ENCODE results near the gene SRSF8. TPM values are rescaled to one million over a fixed set of nuclear protein-coding genes. Genes with fewer than 3 reads are reported as not detected.

Gene SRSF8
- total RNA-seq, 2 experiments from 2014 or later: 23.7 to 26.5 TPM

DNA sequence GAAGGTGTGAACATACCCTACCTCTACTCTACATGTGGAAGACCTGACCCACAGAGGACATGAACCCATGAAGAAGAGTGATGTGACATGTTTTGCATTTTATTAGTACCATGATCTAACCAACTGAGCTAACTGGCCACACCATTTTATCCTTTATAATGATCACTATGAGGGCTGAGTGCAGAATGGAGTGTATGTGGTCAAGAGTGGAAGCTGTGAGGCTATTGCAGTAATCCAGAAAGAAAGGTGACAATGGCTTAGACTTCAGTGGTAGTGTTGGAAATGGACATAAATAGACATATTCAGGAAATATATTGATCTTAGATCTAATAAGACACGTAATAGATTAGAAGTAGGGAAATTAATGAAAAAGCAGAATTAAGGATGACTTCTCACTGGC is 3.8 kb downstream of the SRSF8 start:
- H3K4me3 Mint-ChIP-seq: no peak overlapping the region
- CTCF ChIA-PET: interaction anchor here (1.2 to 7.5 kb wide), 9 partner anchors 9 to 635 kb away, joined by 3 to 125 read pairs (median 8); partner anchors contain the start of gene ENDOD1
- intact Hi-C loops (cut with DNase I, micrococcal nuclease): no loop called here
- no peak for DNase-seq
- no peak for ATAC-seq
- H3K27me3 Mint-ChIP-seq: no peaks in the 10 kb centered on the region
- H3K27ac Mint-ChIP-seq: no peak overlapping the region
- POLR2A ChIA-PET: interaction anchor here (0.9 kb wide), 1 partner anchor 9 kb away, joined by 3 read pairs; no protein-coding TSS in a partner anchor
- H3K9me3 Mint-ChIP-seq (ENCODE audit: low read depth): no peaks in the 10 kb centered on the region
- peaks cover 14% of the 10 kb centered on the region for H3K36me3 Mint-ChIP-seq (ENCODE audit: low read depth)
- peaks cover 33% of the 10 kb centered on the region for H3K4me1 Mint-ChIP-seq

DNA sequence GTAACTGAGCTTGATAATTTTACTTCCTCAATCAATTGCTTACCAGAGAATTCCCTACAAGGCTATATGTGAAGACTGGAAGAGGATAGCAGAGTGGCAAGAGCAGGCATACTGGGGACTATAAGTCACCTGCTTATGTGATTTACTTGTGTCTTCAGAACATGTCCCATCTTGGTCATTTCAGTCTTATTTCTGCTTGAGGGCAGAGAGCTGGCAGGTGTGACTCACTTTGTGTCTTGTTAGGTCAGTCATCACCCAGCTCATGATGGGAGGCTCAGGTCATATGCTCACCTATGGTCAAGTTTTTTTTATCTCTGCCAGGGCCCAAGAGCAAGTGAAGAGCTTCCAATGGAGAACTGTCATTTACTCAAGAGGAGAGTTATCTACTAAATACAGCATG is 6.2 kb downstream of the SRSF8 start:
- H3K4me3 Mint-ChIP-seq: no peak overlapping the region
- no peak overlapping the region for H3K27ac Mint-ChIP-seq
- DNase-seq (no peak), ATAC-seq (no peak)
- intact Hi-C loops (cut with DNase I, micrococcal nuclease): no loop called here
- H3K27me3 Mint-ChIP-seq: no peaks in the 10 kb centered on the region
- ChIA-PET CTCF (interaction anchor here (1.0 to 7.5 kb wide), 5 partner anchors 11 to 82 kb away, joined by 4 to 125 read pairs (median 5); partner anchors contain the start of gene ENDOD1), POLR2A (interaction anchor here (0.6 to 1.3 kb wide), 4 partner anchors 12 to 1337 kb away, joined by 3 read pairs; partner anchors contain the start of gene ENDOD1)
- H3K36me3 Mint-ChIP-seq (ENCODE audit: low read depth): peaks cover 14% of the 10 kb centered on the region
- H3K4me1 Mint-ChIP-seq: peaks cover 31% of the 10 kb centered on the region
- no peaks in the 10 kb centered on the region for H3K9me3 Mint-ChIP-seq (ENCODE audit: low read depth)

DNA sequence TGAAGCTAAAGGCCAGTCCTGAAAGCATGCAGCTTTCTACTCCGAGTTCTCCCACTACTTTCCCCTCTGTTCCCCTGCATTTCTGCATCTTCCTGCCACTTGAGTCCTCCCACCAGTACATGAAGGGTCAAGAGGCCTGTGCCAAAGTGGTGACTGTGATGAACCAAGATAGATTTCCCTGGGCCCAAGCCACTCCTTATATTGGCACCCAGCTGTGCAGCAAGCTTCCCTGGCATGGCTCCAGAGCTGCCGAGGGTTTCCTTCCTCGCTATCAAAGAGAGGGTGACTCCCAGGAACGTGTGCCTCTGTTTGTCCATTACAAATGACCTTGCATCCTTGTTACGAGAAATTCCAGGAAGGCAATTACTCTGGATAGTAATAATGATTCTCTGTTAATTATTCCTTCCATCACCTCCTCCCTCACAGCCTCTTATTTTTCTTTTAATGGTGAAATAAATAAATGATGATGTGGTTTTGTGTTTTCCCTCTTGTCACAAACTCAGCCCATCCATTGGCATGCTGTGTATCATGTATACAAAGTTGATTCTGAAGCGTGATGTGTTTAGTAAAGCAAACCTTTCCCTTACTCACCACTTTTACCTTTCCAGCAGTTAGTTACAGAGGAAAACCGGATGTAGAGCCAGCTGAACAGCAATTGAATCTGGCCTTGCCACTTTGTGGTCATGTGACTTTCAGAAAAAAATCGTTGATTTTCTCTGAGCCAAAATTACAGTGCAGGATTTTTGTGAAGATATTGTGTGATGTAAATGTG is 8.3 kb downstream of the SRSF8 start:
- CTCF ChIA-PET: interaction anchor here (0.9 to 2.2 kb wide), 3 partner anchors 16 to 470 kb away, joined by 3 to 7 read pairs (median 3); no protein-coding TSS in a partner anchor
- Mint-ChIP-seq H3K4me3 (no peak overlapping the region), H3K9me3 (ENCODE audit: low read depth) (no peaks in the 10 kb centered on the region), H3K27ac (no peak overlapping the region), H3K4me1 (peaks cover 23% of the 10 kb centered on the region), H3K36me3 (ENCODE audit: low read depth) (peaks cover 8% of the 10 kb centered on the region), H3K27me3 (no peaks in the 10 kb centered on the region)
- POLR2A ChIA-PET: no interaction called here
- no peak for DNase-seq
- intact Hi-C loops (cut with DNase I, micrococcal nuclease): no loop called here
- ATAC-seq: no peak

DNA sequence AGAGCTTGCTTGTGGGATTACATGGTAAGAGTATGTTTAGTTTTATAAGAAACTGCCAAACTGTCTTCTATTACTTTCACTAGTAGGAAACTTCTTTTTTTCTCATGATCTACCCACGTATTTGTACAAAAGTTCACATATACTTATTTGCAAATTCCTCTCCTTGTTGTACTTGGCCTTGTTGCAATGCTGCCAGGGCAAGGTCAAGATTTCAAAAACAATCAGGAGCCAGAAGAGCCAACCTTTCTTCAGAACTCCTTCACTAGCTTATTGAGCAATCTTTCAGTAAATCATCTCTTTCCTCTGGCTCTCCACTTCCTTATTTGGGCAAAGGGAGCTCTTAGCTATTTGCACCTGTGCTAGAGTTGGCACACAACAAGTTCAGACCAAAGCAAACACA is 9.7 kb downstream of the SRSF8 start:
- ChIA-PET CTCF (interaction anchor here (0.6 to 2.2 kb wide), 3 partner anchors 8 to 67 kb away, joined by 4 to 7 read pairs (median 4); no protein-coding TSS in a partner anchor), POLR2A (no interaction called here)
- intact Hi-C loops (cut with DNase I, micrococcal nuclease): no loop called here
- Mint-ChIP-seq H3K27me3 (no peaks in the 10 kb centered on the region), H3K4me1 (peaks cover 14% of the 10 kb centered on the region), H3K27ac (no peak overlapping the region), H3K4me3 (no peak overlapping the region), H3K36me3 (ENCODE audit: low read depth) (peaks cover 1% of the 10 kb centered on the region), H3K9me3 (ENCODE audit: low read depth) (no peaks in the 10 kb centered on the region)
- ATAC-seq: no peak
- DNase-seq: no peak

DNA sequence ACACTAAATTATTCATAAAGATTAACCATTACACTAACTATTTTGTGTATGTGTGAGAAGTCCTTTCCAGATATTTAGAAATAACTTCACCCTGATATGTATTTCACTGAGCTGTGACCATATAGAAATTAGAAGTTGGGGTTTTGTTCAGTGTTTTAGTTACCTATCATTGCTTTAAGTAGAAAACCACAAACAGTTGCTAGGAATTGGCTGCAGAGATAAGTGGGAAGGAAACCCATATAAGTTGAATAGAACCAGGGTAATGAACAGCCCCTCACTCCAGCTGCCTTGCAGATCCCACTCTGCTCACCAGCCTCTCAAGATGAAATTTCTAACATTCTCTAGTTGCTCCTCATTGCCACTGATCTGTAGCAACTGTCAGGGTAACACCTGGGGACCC is 10.3 kb downstream of the SRSF8 start:
- no peak for ATAC-seq
- H3K9me3 Mint-ChIP-seq (ENCODE audit: low read depth): no peaks in the 10 kb centered on the region
- no peaks in the 10 kb centered on the region for H3K27me3 Mint-ChIP-seq
- no peak for DNase-seq
- ChIA-PET CTCF (interaction anchor here (1.2 to 2.2 kb wide), 2 partner anchors 8 to 14 kb away, joined by 4 to 7 read pairs; no protein-coding TSS in a partner anchor), POLR2A (no interaction called here)
- no peak overlapping the region for H3K27ac Mint-ChIP-seq
- H3K36me3 Mint-ChIP-seq (ENCODE audit: low read depth): no peaks in the 10 kb centered on the region
- H3K4me1 Mint-ChIP-seq: peaks cover 12% of the 10 kb centered on the region
- intact Hi-C loops (cut with DNase I, micrococcal nuclease): no loop called here
- no peak overlapping the region for H3K4me3 Mint-ChIP-seq

DNA sequence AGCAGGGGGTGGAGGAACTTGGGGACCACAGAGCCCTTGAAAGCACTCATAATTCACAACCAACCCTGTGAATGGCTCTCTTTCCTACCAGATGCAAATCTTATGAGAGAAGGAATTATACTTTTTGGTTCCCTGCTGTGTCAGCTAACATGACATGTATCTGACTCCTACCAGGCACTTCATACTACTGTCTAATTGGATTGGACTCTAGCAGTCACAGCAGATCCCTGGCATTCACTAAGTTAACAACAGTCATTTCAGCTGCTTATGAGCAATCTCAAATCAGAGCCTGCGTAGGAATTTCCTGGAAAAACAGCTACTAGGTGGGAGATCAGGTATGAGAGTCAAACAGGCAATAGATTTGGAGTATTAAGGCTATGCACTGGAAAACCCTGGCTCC is 11.8 kb downstream of the SRSF8 start:
- intact Hi-C loops (cut with DNase I, micrococcal nuclease): no loop called here
- ChIA-PET POLR2A (no interaction called here), CTCF (interaction anchor here (0.9 to 1.6 kb wide), 3 partner anchors 10 to 627 kb away, joined by 3 to 5 read pairs (median 4); no protein-coding TSS in a partner anchor)
- Mint-ChIP-seq H3K27ac (no peak overlapping the region), H3K4me1 (peaks cover 11% of the 10 kb centered on the region), H3K9me3 (ENCODE audit: low read depth) (no peaks in the 10 kb centered on the region), H3K36me3 (ENCODE audit: low read depth) (no peaks in the 10 kb centered on the region), H3K27me3 (no peaks in the 10 kb centered on the region), H3K4me3 (no peak overlapping the region)
- DNase-seq: no peak
- peak; percentile 9 for ATAC-seq

DNA sequence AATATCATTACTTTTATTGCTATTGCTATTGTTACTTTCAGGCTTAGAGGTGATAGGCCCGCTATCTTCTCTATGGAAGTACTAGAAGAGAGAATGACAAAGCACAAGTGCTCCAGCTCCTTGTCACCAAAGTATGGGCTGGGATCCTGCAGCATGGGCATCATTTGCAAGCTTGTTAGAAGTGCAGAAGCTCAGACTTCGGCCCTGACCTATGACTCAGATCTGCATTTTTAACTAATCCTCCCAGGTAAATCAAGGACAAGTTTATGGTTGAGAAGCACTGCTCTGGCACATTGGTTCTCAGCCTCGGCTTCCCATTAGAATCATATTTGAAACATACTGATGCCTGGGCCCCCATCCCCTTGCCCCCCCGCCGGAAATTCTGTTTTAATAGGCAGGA is 14.3 kb downstream of the SRSF8 start:
- ATAC-seq (no peak), DNase-seq (no peak)
- CTCF ChIA-PET: interaction anchor here (0.6 to 6.8 kb wide), 6 partner anchors 11 to 1127 kb away, joined by 3 to 76 read pairs (median 4); partner anchors contain the start of genes ENDOD1 and SRSF8
- POLR2A ChIA-PET: no interaction called here
- intact Hi-C loops (cut with DNase I, micrococcal nuclease): loop anchor here in 1 of 2 experiments (10.0 kb wide), 1 partner anchor 956 kb away; the partner anchor contains the start of gene PANX1
- Mint-ChIP-seq H3K4me3 (no peak overlapping the region), H3K36me3 (ENCODE audit: low read depth) (no peaks in the 10 kb centered on the region), H3K4me1 (peaks cover 34% of the 10 kb centered on the region), H3K27me3 (no peaks in the 10 kb centered on the region), H3K9me3 (ENCODE audit: low read depth) (no peaks in the 10 kb centered on the region), H3K27ac (no peak overlapping the region)

DNA sequence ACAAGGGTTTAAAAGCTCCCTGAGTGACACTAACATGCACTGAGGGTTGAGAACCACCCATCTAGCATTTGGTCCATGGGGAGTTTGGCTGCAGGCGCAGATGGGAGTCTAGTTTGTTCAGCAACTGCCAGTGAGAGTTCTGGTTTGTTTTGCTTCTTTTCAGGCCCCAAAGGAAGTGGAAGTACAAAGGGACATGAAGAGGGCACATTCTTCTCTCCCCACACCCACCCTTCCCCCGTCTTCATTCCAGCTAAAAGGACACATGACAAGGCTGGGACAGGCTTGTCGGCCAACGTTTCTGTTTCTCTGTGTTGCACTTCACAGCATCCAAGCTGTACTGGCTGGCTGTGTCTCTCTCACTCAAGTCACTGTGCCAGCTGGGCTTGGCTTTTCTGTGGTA is 14.7 kb downstream of the SRSF8 start:
- ATAC-seq: no peak
- intact Hi-C loops (cut with DNase I, micrococcal nuclease): loop anchor here in 1 of 2 experiments (10.0 kb wide), 1 partner anchor 957 kb away; the partner anchor contains the start of gene PANX1
- Mint-ChIP-seq H3K27ac (no peak overlapping the region), H3K36me3 (ENCODE audit: low read depth) (no peaks in the 10 kb centered on the region), H3K4me3 (no peak overlapping the region), H3K27me3 (no peaks in the 10 kb centered on the region), H3K4me1 (peaks cover 36% of the 10 kb centered on the region), H3K9me3 (ENCODE audit: low read depth) (no peaks in the 10 kb centered on the region)
- CTCF ChIA-PET: interaction anchor here (1.2 to 6.8 kb wide), 4 partner anchors 10 to 683 kb away, joined by 3 to 76 read pairs (median 23); partner anchors contain the start of genes ENDOD1 and SRSF8
- POLR2A ChIA-PET: no interaction called here
- DNase-seq: no peak

DNA sequence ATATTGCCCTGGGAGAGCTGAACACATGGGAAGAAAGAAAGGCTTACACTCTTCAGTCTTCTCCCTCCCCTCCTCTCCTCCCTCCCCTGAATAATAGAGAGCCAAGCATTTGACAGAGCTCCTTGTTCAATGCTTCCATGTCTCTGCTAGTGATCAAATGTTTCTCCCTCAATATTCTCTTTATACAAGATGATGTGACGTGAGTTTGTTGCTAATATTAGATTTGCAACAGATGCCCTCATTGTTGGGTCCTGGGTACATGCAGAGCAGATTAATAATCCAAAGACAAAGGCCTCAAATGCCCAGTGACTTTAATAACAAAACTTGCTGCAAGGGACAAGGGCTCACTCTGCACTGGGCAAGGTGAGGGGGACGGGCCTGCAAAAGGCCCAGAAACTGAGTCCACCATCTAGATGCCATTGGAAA is 15.9 kb downstream of the SRSF8 start:
- intact Hi-C loops (cut with DNase I, micrococcal nuclease): loop anchor here in 1 of 2 experiments (10.0 kb wide), 1 partner anchor 958 kb away; the partner anchor contains the start of gene PANX1
- H3K4me3 Mint-ChIP-seq: no peak overlapping the region
- ChIA-PET POLR2A (no interaction called here), CTCF (interaction anchor here (1.2 to 6.8 kb wide), 3 partner anchors 9 to 682 kb away, joined by 3 to 76 read pairs (median 42); partner anchors contain the start of genes ENDOD1 and SRSF8)
- no peaks in the 10 kb centered on the region for H3K27me3 Mint-ChIP-seq
- H3K9me3 Mint-ChIP-seq (ENCODE audit: low read depth): no peaks in the 10 kb centered on the region
- H3K4me1 Mint-ChIP-seq: peaks cover 34% of the 10 kb centered on the region
- DNase-seq: no peak
- H3K36me3 Mint-ChIP-seq (ENCODE audit: low read depth): no peaks in the 10 kb centered on the region
- no peak for ATAC-seq
- no peak overlapping the region for H3K27ac Mint-ChIP-seq

DNA sequence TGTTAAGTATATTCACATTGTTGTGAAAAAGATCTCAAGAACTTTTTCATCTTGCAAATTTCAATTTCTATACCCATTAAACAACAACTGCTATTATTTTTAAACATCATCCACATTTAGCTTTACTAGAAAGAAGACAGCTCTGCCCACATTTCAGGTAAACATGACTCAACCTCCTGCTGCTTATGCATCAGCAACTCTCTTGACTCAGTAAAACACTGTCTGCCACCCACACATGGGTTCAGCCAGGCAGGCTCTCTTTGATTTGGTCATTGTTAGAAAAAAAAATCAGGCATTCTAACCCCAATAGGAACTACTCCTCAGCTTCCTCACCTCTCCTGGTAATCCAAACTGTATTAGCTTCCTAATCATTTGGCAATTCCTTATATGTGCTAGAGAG is 17.8 kb downstream of the SRSF8 start:
- Mint-ChIP-seq H3K9me3 (ENCODE audit: low read depth) (no peaks in the 10 kb centered on the region), H3K36me3 (ENCODE audit: low read depth) (no peaks in the 10 kb centered on the region), H3K4me1 (peaks cover 42% of the 10 kb centered on the region), H3K27me3 (no peaks in the 10 kb centered on the region), H3K27ac (peak overlapping the region; percentile 87), H3K4me3 (no peak overlapping the region)
- DNase-seq (peak; percentile 83), ATAC-seq (peak; percentile 82)
- intact Hi-C loops (cut with DNase I, micrococcal nuclease): loop anchor here (1.0 to 10.0 kb wide), 3 partner anchors 15 to 960 kb away; partner anchors contain the start of gene PANX1 (in 1 of the 2)
- ChIA-PET POLR2A (interaction anchor here (0.6 to 1.0 kb wide), 3 partner anchors 17 to 472 kb away, joined by 3 to 4 read pairs (median 3); partner anchors contain the start of genes CWC15, KDM4D and SRSF8), CTCF (interaction anchor here (0.6 to 6.8 kb wide), 10 partner anchors 7 to 869 kb away, joined by 3 to 76 read pairs (median 6); partner anchors contain the start of genes ENDOD1 and SRSF8)

DNA sequence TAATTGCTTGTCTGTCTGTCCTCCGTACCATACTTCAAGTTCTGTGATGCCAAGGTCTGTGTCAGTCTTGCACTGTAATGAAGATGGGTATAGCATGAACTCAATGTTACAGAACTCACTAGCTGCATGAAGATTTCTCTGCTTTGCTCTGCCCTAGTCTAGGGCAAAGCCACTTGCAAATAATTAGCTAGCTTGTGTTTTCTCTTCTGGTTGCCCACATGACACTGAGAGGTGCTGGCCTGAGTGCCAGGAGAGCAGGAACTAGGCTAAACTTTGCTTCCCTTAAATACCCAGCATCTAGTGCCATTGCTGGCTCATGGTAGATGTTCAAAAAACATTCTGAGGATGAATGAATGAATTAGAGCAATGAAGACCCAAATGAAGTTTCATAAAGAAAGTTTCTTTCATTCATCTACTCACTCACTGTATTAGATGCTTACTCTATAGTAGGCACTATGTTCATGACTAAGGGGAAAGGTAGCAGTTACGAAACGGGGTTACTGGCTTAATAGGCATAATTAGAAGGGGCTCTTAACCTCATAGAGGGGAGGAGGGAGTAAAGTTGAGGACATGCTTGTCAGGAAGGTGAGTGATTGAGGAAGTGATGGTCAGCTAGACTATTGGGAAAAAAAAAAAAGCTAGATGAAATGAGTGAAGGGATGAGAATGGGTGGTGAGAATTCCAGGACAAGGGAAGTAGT is 18.5 kb downstream of the SRSF8 start:
- ChIA-PET CTCF (interaction anchor here (0.6 to 6.8 kb wide), 8 partner anchors 6 to 679 kb away, joined by 3 to 76 read pairs (median 7); partner anchors contain the start of genes ENDOD1 and SRSF8), POLR2A (interaction anchor here (0.6 to 1.0 kb wide), 3 partner anchors 12 to 471 kb away, joined by 3 read pairs; no protein-coding TSS in a partner anchor)
- no peak for ATAC-seq
- no peaks in the 10 kb centered on the region for H3K9me3 Mint-ChIP-seq (ENCODE audit: low read depth)
- H3K27me3 Mint-ChIP-seq: no peaks in the 10 kb centered on the region
- peaks cover 42% of the 10 kb centered on the region for H3K4me1 Mint-ChIP-seq
- H3K4me3 Mint-ChIP-seq: no peak overlapping the region
- DNase-seq: no peak
- H3K27ac Mint-ChIP-seq: peak overlapping the region; percentile 51
- H3K36me3 Mint-ChIP-seq (ENCODE audit: low read depth): no peaks in the 10 kb centered on the region
- intact Hi-C loops (cut with DNase I, micrococcal nuclease): loop anchor here in 1 of 2 experiments (1.0 to 10.0 kb wide), 2 partner anchors 470 to 960 kb away; partner anchors contain the start of gene PANX1

All from activated CD4-positive, alpha-beta T cell treated with anti-CD3 and anti-CD28 coated beads for 36 hours (primary cell).